ENCODE results near the gene MAPKAP1.

DNA sequence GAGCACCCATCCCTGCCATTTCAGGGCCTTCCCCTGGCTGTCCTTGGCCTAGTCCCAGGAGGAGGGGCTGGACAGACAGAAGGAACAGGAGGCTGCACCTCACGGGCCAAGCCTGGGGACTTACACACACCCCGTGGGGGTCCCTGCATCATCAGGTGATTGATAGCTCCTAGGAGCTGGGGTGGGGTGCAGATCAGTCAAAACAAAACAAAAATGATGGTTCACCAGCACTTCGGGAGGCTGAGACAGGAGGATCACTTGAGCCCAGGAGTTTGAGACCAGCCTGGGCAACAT, 276.0 kb downstream of the MAPKAP1 start:
- TF ChIP-seq, protein P1, sequence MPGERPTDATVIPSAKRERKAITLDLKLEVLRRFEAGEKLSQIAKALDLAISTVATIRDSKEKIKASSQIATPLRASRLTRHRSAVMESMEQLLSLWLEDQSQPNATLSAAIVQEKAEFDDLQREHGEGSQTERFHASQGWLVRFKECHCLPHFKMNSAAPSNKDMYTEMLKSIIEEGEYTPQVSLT (CRISPR knock-in tag; IDR thresholded peaks at IDR 0.05; ENCODE audit: borderline replicate concordance, low read depth): no peak
- TF ChIP-seq BRD4 (CRISPR knock-in tag; IDR thresholded peaks at IDR 0.05) (no peak), TCF7L2 (IDR thresholded peaks at IDR 0.05; ENCODE audit: low read depth, low read length) (no peak)
- TF ChIP-seq, protein P2, sequence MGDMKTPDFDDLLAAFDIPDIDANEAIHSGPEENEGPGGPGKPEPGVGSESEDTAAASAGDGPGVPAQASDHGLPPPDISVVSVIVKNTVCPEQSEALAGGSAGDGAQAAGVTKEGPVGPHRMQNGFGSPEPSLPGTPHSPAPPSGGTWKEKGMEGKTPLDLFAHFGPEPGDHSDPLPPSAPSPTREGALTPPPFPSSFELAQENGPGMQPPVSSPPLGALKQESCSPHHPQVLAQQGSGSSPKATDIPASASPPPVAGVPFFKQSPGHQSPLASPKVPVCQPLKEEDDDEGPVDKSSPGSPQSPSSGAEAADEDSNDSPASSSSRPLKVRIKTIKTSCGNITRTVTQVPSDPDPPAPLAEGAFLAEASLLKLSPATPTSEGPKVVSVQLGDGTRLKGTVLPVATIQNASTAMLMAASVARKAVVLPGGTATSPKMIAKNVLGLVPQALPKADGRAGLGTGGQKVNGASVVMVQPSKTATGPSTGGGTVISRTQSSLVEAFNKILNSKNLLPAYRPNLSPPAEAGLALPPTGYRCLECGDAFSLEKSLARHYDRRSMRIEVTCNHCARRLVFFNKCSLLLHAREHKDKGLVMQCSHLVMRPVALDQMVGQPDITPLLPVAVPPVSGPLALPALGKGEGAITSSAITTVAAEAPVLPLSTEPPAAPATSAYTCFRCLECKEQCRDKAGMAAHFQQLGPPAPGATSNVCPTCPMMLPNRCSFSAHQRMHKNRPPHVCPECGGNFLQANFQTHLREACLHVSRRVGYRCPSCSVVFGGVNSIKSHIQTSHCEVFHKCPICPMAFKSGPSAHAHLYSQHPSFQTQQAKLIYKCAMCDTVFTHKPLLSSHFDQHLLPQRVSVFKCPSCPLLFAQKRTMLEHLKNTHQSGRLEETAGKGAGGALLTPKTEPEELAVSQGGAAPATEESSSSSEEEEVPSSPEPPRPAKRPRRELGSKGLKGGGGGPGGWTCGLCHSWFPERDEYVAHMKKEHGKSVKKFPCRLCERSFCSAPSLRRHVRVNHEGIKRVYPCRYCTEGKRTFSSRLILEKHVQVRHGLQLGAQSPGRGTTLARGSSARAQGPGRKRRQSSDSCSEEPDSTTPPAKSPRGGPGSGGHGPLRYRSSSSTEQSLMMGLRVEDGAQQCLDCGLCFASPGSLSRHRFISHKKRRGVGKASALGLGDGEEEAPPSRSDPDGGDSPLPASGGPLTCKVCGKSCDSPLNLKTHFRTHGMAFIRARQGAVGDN (CRISPR knock-in tag; IDR thresholded peaks at IDR 0.05): no peak

Measured in HepG2 (cell line).